ENCODE measurements around the gene NT5DC4.
A peak's percentile ranks its signal among the peaks of the same experiment; 100 is the strongest.
"Not testable (repeated sequence)": the region's sequence is repeated elsewhere in the genome, so short reads cannot be mapped to it uniquely, and the experiment has no call there.

NT5DC4 gene

DNA sequence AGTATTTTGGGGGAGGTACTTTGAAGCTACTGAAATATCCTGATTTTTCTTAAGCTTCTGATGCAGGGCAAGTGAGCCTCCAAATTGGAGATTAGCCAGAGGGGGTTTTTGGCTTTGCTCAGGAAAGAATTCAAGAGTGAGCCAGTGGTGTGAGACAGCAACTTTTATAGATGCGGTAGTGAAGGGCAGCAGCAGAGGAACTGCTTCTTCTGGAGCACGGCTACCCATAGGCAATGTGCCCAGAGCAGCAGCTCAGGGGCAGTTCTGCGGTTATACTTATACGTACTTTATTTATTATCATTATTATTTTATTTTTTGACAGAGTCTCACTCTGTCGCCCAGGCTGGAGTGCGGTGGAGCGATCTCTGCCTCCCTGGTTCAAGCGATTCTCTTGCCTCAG, 19.8 kb upstream of the NT5DC4 start:
- no peak for DNase-seq

- peak in 1 of 2 experiments; percentile 1 for DNase-seq
Observed at GRCh38 chr2:112703684-112704083, 17.1 kb upstream of the NT5DC4 start.

DNA sequence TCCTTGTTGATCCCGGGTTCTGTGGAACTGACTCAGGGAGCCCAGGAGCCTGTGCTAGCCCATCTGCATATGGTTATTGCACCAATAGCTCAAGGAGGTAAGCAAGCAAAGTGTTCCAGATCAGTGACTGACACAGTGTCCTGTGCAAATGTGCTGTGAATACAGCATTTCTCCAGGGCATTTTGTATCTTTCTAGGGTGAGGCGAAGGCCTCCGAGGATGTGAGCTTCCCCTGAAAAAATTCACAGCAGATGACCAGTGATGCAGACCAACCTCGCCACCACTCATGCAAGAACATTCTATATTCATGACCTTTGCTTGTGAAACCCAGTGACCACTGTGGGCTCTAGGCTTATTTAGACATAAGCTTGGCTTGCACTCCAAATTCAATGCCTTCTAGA, 15.2 kb upstream of the NT5DC4 start:
- no peak for DNase-seq

GRCh38 chr2:112706170-112706664, 14.6 kb upstream of the NT5DC4 start:
- DNase-seq = peak; percentile 68 to 72

DNA sequence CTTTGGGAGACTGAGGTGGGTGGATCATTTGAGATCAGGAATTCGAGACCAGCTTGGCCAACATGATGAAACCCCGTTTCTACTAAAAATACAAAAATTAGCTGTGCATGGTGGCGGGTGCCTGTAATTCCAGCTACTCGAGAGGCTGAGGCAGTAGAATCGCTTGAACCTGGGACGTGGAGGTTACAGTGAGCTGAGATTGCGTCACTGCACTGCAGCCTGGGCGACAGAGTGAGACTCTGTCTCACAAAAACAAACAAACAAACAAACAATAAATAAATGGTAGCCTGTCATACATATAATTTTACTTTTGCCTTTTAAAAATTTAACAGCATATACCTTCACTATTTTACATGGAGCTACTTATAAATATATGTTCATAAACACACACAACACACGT, 13.9 kb upstream of the NT5DC4 start:
- DNase-seq = peak in 1 of 2 experiments; percentile 1

DNA sequence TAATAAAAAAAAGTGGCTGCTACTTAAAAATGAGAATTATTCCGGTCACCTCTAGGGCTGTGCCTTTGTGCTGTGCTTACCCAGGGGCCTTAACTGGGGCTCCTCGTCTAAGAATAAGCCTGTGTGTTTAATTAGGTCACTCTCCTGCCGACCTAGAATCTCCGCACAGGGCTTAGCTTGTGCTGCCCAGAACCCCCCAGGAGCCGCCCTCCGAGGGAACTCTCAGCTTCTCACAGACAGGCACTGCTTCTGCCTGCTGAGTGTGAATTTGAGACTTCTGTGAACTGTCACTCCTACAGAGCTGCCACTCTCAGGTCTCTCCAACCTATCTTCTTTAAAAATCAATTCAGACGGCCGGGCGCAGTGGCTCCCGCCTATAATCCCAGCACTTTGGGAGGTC, 11.9 kb upstream of the NT5DC4 start:
- no peak for DNase-seq

DNA sequence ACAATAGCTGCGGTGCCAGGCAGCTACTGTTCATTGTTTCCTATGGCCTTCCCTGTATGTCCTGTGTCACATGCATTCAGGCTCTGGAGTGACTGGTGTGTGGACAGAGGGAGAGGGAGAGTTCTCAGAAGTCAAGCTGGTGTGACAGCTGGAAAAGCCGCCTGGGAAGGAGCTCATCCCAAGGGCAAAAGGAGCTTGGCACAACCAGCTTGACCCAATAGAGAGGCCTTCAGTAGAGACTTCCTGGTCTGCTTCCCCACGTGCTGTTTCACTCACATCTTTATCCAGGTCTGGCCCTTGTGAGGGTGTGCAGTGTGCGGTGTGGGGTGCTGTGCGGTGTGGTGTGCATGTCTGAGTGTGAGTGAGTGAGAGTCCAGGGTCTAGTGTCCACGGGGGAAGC, 11.1 kb upstream of the NT5DC4 start:
- DNase-seq = peak in 1 of 2 experiments; percentile 11

- DNase-seq = no peak
Observed at GRCh38 chr2:112710956-112711750, 9.7 kb upstream of the NT5DC4 start.

- DNase-seq = no peak
Observed at GRCh38 chr2:112712465-112712864, 8.4 kb upstream of the NT5DC4 start.

- DNase-seq = peak; percentile 78
Observed at GRCh38 chr2:112712903-112713584, 7.8 kb upstream of the NT5DC4 start.

GRCh38 chr2:112713585-112713925, 7.3 kb upstream of the NT5DC4 start:
- DNase-seq = no peak

DNA sequence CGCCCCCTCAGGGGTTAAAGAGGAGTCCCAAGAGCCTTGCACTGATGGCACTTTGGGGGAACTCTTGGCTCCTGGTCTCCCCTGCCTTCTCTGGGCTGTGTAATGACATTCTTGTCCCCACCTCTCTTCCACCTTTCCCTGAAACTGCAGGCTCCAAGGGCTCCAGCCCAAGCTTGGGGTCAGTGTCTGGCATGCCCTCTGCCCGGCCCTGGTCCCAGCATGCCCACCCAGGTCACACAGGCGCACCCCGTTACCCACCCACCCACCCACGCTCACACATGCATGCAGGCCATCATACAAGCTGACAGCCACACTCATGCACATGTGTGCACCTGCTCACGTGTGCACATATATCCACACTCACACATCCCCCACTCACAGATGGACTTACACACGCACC, 6.9 kb upstream of the NT5DC4 start:
- no peak for DNase-seq

GRCh38 chr2:112714331-112714730, 6.5 kb upstream of the NT5DC4 start:
- no peak for DNase-seq

DNA sequence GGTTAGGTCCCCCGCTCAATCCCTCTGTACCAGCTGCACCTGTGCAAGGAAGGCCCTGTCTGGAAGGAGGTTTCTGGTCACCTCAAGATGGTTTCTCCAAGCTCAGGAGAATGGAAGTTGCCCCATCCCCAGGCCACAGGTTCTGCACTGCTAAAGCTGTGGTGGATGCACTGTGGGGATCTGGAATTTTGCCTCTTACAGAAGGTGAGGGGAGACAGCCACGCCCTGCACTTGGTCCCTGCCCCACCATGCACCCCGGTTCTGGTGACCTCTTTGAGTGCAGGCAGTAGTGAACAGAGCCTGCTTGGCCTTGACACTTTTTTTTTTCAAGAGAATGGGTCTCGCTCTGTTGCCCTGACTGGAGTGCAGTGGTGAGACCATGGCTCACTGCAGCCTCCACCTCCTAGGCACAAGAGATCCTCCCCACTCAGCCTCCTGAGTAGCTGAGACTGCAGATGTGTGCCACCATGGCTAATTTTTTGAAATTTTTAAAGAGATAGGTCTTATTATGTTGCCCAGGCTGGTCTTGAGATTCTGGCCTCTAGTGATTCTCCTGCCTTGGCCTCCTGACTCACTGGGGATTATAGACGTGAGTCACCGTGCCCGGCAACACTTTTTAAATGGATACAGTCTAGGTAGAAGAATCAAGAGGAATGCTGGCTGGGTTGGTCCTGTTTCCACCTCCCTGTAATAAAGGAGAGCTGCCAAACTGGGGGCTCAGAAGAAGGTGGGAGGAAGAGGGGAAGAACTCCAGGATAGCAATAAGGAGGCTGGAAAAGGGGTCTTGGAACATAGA, 5.8 kb upstream of the NT5DC4 start:
- DNase-seq = no peak

DNA sequence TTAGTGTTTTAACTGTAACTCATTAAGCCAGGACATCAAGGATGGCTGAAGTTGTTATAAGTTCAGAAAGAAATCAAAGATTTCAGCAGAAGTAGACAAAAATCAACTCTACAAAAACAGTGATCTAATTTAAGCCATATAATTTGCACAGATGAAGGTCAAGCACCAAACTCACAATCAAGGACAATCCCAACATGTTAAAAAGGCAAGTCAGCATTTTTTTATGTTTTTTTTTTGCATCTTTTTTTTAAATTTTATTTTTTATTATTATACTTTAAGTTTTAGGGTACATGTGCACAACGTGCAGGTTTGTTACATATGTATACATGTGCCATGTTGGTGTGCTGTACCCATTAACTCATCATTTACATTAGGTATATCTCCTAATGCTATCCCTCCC, 4.7 kb upstream of the NT5DC4 start:
- DNase-seq = not testable (repeated sequence)

- DNase-seq = not testable (repeated sequence)
Observed at GRCh38 chr2:112716826-112717352, 3.9 kb upstream of the NT5DC4 start.

DNA sequence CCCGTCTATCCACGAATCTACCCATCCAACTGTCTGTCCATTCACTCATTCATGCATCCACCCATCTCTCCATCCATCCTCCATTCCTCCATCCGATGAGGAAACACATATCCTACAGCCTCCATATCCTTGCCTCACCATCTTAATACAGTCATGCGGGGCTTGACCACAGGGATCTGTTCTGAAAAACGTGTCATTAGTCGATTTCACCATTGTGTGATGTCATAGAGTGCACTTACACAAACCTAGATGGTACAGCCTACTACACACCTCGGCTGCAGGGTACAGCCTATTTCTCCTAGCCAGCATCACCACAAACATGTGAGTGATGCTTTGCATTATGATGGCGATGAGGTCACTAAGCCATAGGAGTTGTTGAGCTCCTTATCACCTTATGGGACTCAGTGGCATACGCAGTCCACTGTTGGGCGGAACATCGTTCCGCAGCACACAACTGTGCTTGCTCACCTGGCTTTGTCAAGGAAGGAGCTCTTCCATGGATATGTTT, 1.9 kb upstream of the NT5DC4 start:
- DNase-seq = no peak

DNA sequence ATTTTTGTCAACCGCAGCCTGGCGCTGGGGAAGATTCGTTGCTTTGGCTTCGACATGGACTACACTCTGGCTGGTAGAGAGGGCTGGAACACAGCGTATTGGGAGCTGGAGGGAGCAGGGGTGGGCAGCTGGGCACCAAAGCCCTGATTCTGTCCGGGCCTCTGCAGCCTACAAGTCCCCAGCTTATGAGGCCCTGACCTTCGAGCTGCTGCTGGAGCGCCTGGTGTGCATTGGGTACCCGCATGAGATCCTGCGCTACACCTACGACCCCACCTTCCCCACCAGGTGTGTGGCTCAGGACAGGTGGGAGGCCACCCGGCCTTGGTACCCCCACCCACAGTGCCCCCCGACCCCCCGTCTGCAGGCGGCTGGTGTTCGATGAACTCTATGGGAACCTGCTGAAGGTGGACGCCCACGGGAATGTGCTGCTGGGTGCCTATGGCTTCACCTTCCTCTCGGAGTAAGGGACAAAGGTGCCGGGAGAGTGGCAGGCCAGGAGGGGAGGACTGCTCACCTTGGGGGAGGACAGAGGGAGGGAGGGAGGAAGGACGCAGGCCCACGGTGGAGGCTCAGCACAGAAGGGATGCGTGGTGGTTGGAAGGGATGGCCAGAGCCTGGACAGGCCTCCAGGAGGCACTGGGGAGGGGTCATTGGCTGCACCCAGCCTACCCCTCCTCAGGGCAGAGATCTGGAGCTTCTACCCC, 1.2 kb downstream of the NT5DC4 start:
- no peak for DNase-seq

GRCh38 chr2:112722816-112723546, 2.2 kb downstream of the NT5DC4 start:
- no peak for DNase-seq

GRCh38 chr2:112723547-112723940, 2.7 kb downstream of the NT5DC4 start:
- no peak for DNase-seq

GRCh38 chr2:112723995-112724394, 3.2 kb downstream of the NT5DC4 start:
- no peak for DNase-seq

All from activated T-cell treated with anti-CD3 and anti-CD28 coated beads, Interleukin-2, amount 50 U/mL, for 48 hours (primary cell).